GM23338 (cell line): ENCODE results near the gene UBA1. TPM values are rescaled to one million over a fixed set of nuclear protein-coding genes. Genes with fewer than 3 reads are reported as not detected.

Experiments
- ATAC-seq: fragments of 200-7000 bp; cut with Tn5 transposase; 3 replicates; pipeline ENCODE4 v1.9.1; 2020
- DNase-seq: peaks from one replicate; pipeline ENCODE4 v3.0.0-alpha.2; 2015; ENCODE audit warnings: low spot score
- H2AFZ ChIP-seq: fragments of 200-600 bp; sonication (generic); 2 replicates; pipeline ENCODE4 v1.8.0; 2016; ENCODE audit warnings: antibody characterized with exemption, mild to moderate bottlenecking, moderate library complexity
- H3F3A ChIP-seq: fragments of 200-600 bp; sonication (generic); replicated peaks from 2 replicates; pipeline ENCODE4 v1.8.0; 2017; ENCODE audit warnings: antibody characterized with exemption, mixed run types, low read depth
- H3K27ac ChIP-seq: fragments of 200-600 bp; sonication (generic); 2 replicates; pipeline ENCODE4 v1.6.1; 2016; ENCODE audit warnings: low read depth
- H3K27me3 ChIP-seq: fragments of 200-600 bp; sonication (generic); 2 replicates; pipeline ENCODE4 v1.8.0; 2016; ENCODE audit warnings: mild to moderate bottlenecking, mixed run types, moderate library complexity; ENCODE audit not compliant: insufficient read depth
- H3K36me3 ChIP-seq: fragments of 200-600 bp; sonication (generic); 2 replicates; pipeline ENCODE4 v1.8.0; 2016; ENCODE audit warnings: mild to moderate bottlenecking; ENCODE audit not compliant: insufficient read depth
- H3K4me1 ChIP-seq: fragments of 200-600 bp; sonication (generic); 2 replicates; pipeline ENCODE4 v1.8.0; 2016; ENCODE audit warnings: mild to moderate bottlenecking, moderate library complexity; ENCODE audit not compliant: insufficient read depth
- H3K4me2 ChIP-seq: fragments of 200-600 bp; sonication (generic); 2 replicates; pipeline ENCODE4 v1.7.1; 2017; ENCODE audit warnings: mixed run types
- H3K4me3 ChIP-seq: fragments of 200-600 bp; sonication (generic); 2 replicates; pipeline ENCODE4 v1.6.1; 2016; ENCODE audit warnings: mixed run types
- H3K79me2 ChIP-seq: fragments of 200-600 bp; sonication (generic); replicated peaks from 2 replicates; pipeline ENCODE4 v1.8.0; 2017; ENCODE audit warnings: mild to moderate bottlenecking; ENCODE audit not compliant: insufficient read depth
- H3K9me2 ChIP-seq: fragments of 200-600 bp; sonication (generic); 2 replicates; pipeline ENCODE4 v1.8.0; 2017; ENCODE audit not compliant: insufficient read depth
- H4K20me1 ChIP-seq: fragments of 200-600 bp; sonication (generic); replicated peaks from 2 replicates; pipeline ENCODE4 v1.8.0; 2017; ENCODE audit warnings: mild to moderate bottlenecking; ENCODE audit not compliant: insufficient read depth
- H3K27ac Mint-ChIP-seq: 2 replicates; pipeline ENCODE4 v1.8.0; 2020; ENCODE audit warnings: inconsistent platforms, mild to moderate bottlenecking, moderate library complexity, mixed read lengths
- H3K27me3 Mint-ChIP-seq: 3 replicates; pipeline ENCODE4 v1.8.0; 2022; ENCODE audit warnings: low read depth, mild to moderate bottlenecking, moderate library complexity, mixed read lengths, inconsistent platforms; ENCODE audit not compliant: insufficient read depth, poor library complexity
- H3K36me3 Mint-ChIP-seq: 3 replicates; pipeline ENCODE4 v1.8.0; 2021; ENCODE audit warnings: low read depth, mild to moderate bottlenecking, inconsistent platforms, moderate library complexity, mixed read lengths
- H3K4me1 Mint-ChIP-seq: 3 replicates; pipeline ENCODE4 v1.8.0; 2020; ENCODE audit warnings: mild to moderate bottlenecking, inconsistent platforms, mixed read lengths
- H3K4me3 Mint-ChIP-seq: 3 replicates; pipeline ENCODE4 v1.8.0; 2021; ENCODE audit warnings: moderate library complexity, mild to moderate bottlenecking, inconsistent platforms, mixed read lengths
- H3K9me3 Mint-ChIP-seq: 3 replicates; pipeline ENCODE4 v1.8.0; 2020; ENCODE audit warnings: moderate library complexity, mild to moderate bottlenecking, inconsistent platforms, mixed read lengths
- CREB1 ChIP-seq: fragments of 250-450 bp; sonication (Bioruptor Pico); IDR thresholded peaks from 2 replicates; pipeline ENCODE4 v1.5.0; 2020; ENCODE audit warnings: low read depth, mild to moderate bottlenecking, moderate library complexity
- ETS1 ChIP-seq: IDR thresholded peaks from 2 replicates; pipeline ENCODE4 v1.6.1; 2016; ENCODE audit warnings: antibody characterized with exemption
- POLR2AphosphoS5 ChIP-seq: IDR thresholded peaks from 2 replicates; pipeline ENCODE4 v1.6.1; 2016; ENCODE audit warnings: antibody characterized with exemption, low read depth
- REST ChIP-seq: IDR thresholded peaks from one replicate; pipeline ENCODE4 v1.6.1; 2018; ENCODE audit warnings: antibody characterized with exemption; ENCODE audit not compliant: unreplicated experiment
- ZNF331 ChIP-seq: fragments of 250-450 bp; sonication (Bioruptor Pico); IDR thresholded peaks from 2 replicates; pipeline ENCODE4 v1.5.0; 2020; ENCODE audit warnings: low read depth, mild to moderate bottlenecking, moderate library complexity
- polyA plus RNA-seq: library from polyadenylated mRNA; unstranded; fragments of >200 nt; fragmentation: Nextera tagmentation; extraction: Ambion mirVana; gene quantifications from 2 replicates; pipeline ENCODE4 v1.2.1, GENCODE V29; 2016
- total RNA-seq: library from RNA; depleted of rRNA; stranded (reverse); fragments of >200 nt; shearing (Covaris generic); gene quantifications from 2 replicates; pipeline ENCODE4 v1.2.3, GENCODE V29; 2014

The UBA1 gene
- total and polyA plus RNA-seq, 2 experiments from 2014 or later, result 104 to 377 TPM

GRCh38 chrX:47190445-47191269, 3.0 kb upstream of the UBA1 start:
- ATAC-seq, result peak; percentile 79
- Histone ChIP-seq H3K27me3 (no peaks in the 10 kb centered on the region), H3K36me3 (no peaks in the 10 kb centered on the region), H3K4me2 (peak overlapping the region; percentile 84), H2AFZ (no peak overlapping the region), H4K20me1 (peaks cover 8% of the 10 kb centered on the region), H3F3A (0 out of 2 replicates have a peak, but pooled peaks cover 2% of the 10 kb centered on the region), H3K4me3 (peak overlapping the region; percentile 82), H3K79me2 (peaks cover 25% of the 10 kb centered on the region), H3K9me2 (no peaks in the 10 kb centered on the region), H3K4me1 (peaks cover 19% of the 10 kb centered on the region), H3K27ac (no peak overlapping the region)
- Mint-ChIP-seq H3K9me3 (no peaks in the 10 kb centered on the region), H3K36me3 (peaks cover 27% of the 10 kb centered on the region), H3K4me1 (peaks cover 22% of the 10 kb centered on the region), H3K27me3 (peaks cover 14% of the 10 kb centered on the region), H3K4me3 (peak overlapping the region; percentile 91), H3K27ac (peak overlapping the region; percentile 87)
- peak; percentile 93 for DNase-seq
- TF ChIP-seq REST (no peak), CREB1 (peak; percentile 61; the same call in 1 of the 2 replicates), ETS1 (peak; percentile 64; the same call in 1 of the 2 replicates), POLR2AphosphoS5 (peak; percentile 84)

- peak overlapping the region; percentile 84 for H3K4me2 ChIP-seq
- no peak overlapping the region for H3K27ac Mint-ChIP-seq
- peak; percentile 7; the same call in 2 of the 3 replicates for ATAC-seq
These were observed 2.3 kb upstream of the UBA1 start for GRCh38 chrX:47191331-47191730.

More at GRCh38 chrX:47191331-47191730, 2.3 kb upstream of the UBA1 start:
- TF ChIP-seq REST (no peak), ZNF331 (CRISPR knock-in tag) (no peak)
- no peaks in the 10 kb centered on the region for H3K27me3 ChIP-seq
- H3K27ac ChIP-seq, result no peak overlapping the region
- H3K9me2 ChIP-seq, result no peaks in the 10 kb centered on the region
- peak; percentile 32 for DNase-seq
- H4K20me1 ChIP-seq, result peaks cover 8% of the 10 kb centered on the region
- no peaks in the 10 kb centered on the region for H3K36me3 ChIP-seq
- Mint-ChIP-seq H3K9me3 (no peaks in the 10 kb centered on the region), H3K4me3 (peak overlapping the region; percentile 91), H3K36me3 (peaks cover 30% of the 10 kb centered on the region), H3K27me3 (peaks cover 20% of the 10 kb centered on the region), H3K4me1 (peaks cover 28% of the 10 kb centered on the region)
- H3K4me3 ChIP-seq, result peak overlapping the region; percentile 82
- H3F3A ChIP-seq, result 0 out of 2 replicates have a peak, but pooled peaks cover 2% of the 10 kb centered on the region
- H3K4me1 ChIP-seq, result peaks cover 24% of the 10 kb centered on the region
- peaks cover 32% of the 10 kb centered on the region for H3K79me2 ChIP-seq
- H2AFZ ChIP-seq, result no peak overlapping the region
